Nasal cavity respiratory epithelium epithelial cell of viscerocranial mucosa (primary cell): ENCODE measurements around the gene FBXL12. TPM values are rescaled to one million over a fixed set of nuclear protein-coding genes. Genes with fewer than 3 reads are reported as not detected.

Source experiments
- total RNA-seq: library from RNA; depleted of rRNA; stranded (reverse); fragments of >200 nt; gene quantifications from 2 replicates; pipeline ENCODE4 v1.2.3, GENCODE V29; 2014

The FBXL12 gene, protein sequence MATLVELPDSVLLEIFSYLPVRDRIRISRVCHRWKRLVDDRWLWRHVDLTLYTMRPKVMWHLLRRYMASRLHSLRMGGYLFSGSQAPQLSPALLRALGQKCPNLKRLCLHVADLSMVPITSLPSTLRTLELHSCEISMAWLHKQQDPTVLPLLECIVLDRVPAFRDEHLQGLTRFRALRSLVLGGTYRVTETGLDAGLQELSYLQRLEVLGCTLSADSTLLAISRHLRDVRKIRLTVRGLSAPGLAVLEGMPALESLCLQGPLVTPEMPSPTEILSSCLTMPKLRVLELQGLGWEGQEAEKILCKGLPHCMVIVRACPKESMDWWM
- 9.6 and 13.7 TPM in 2 replicates for total RNA-seq

DNA sequence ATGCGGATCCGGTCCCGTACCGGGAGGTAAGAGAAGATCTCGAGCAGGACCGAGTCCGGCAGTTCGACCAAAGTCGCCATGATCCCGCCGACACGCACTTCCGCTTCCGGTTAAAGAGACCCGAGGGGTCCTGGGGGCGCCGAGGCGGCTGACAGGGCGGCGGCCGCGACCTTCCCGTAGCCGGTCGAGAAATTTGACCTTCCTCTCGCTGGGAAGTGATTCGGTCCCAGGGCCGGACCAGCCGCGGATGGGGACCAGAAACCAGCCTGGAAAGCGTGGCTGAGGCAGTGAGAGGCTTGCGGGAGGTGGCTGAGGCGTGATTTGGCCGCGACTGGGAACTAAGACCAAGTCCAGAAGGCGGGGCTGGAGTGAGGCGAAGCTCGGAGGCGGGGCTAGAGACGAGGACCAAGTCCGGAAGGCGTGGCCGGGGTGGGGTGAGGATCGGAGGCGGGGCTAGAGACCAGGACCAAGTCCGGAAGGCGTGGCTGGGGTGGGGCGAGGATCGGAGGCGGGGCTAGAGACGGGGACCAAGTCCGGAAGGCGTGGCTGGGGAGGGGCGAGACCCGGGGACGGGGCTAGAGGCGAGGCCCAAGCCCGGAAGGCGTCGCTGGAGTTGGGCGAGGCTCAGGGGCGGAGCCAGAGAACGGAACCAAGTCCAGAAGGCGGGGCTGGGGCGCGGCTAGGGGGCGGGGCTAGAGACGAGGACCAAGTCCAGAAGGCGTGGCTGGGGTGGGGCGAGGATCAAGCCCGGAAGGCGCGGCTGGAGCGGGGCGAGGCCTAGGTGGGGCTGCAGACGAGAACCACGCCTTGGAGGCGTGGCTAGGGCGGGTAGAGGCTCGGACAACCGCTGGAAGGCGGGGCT is at the start of gene FBXL12:
Gene FBXL12, minus strand, starts transcription at position 346 of the 862 bp plus-strand sequence. Its CDS starts 266 bp downstream, at position 80.

DNA sequence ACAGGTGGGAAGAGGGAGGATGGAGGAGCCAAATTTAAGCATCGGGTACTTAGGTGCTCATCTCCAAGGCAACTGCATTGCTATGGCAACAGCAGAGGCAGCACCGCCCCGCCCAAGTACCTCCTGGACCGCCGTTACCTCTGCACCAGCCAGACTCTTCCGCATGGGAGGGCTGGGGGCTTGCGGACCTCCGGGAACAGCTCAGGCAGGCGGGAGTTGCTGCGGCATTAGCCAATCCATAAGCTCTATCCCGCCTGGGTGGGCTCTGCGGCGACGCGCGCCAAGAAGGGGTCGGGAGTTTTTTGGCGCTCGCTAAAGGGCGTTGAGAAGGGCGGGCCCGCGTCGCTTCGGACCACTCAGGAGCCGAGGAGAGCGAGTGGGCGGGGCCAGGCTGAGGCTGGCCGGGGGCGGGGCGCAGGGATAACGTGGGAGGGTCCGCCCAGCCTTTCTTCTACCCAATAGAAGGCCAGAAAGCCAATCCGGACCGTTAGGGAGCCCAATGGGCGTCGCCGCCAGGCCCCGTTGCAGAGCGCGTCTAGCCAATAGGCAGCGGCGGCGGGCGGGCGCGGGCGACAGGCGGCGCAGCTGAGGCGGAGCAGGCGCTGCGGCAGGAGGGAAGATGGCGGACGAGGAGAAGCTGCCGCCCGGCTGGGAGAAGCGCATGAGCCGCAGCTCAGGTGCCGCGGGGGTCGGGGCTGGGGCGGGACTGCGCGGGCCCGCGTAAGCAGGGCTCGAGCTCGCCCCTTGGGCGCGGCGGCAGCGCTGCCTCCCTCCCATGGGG is 16.0 kb upstream of the FBXL12 start, which contains the start of gene PIN1:
Gene PIN1, plus strand, starts transcription at position 593 of the 781 bp plus-strand sequence. Its CDS starts 27 bp downstream, at position 620.

DNA sequence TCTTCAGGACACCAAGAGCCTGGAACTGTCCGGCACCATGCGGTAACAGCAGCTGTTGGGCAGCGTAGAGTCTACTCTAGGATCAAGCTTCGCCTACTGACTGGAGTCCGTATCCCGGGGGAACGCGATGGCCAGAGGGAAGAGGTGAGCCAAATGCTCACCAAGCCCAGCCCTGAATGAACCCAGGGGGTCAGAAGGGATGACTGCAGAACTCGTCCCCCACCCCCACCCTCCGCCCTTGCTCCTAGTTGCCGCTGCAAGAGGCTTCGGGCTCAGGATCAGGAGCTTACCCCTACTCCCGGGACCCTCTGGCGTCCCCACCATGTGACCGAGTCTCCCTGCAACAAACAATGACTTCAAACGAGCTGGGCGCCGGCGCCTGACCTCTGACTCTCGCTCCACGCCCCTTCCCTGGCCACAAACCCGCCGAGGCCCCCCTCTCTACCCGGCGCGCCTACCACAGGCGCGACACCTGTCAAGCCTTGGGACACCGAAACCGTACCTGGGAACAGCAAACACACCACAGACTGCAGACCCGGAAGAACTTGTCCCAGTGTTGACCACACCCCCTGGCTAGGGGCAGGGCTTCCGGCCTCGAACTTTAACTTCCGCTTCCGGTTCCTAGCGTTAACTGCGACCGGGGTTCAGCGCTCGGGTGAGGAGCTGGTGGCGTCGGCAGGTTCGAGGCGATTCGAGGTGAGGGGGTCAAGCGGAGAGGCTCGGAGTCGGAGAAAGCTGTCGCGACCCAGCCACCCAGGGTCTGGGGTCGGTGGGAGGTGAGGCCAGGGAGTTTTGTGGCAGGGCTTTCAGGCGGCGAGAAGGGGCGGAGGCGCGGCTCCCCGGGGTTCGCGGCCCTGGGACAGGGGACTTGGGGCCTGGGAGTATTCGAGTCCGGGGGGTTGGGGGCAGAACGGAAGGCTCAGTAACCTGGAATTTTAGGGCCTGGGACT is 8.7 kb upstream of the FBXL12 start, which contains the start of gene UBL5:
Gene UBL5, plus strand, starts transcription at position 630 of the 950 bp plus-strand sequence. CDS start 420 bp downstream, outside the sequence.

DNA sequence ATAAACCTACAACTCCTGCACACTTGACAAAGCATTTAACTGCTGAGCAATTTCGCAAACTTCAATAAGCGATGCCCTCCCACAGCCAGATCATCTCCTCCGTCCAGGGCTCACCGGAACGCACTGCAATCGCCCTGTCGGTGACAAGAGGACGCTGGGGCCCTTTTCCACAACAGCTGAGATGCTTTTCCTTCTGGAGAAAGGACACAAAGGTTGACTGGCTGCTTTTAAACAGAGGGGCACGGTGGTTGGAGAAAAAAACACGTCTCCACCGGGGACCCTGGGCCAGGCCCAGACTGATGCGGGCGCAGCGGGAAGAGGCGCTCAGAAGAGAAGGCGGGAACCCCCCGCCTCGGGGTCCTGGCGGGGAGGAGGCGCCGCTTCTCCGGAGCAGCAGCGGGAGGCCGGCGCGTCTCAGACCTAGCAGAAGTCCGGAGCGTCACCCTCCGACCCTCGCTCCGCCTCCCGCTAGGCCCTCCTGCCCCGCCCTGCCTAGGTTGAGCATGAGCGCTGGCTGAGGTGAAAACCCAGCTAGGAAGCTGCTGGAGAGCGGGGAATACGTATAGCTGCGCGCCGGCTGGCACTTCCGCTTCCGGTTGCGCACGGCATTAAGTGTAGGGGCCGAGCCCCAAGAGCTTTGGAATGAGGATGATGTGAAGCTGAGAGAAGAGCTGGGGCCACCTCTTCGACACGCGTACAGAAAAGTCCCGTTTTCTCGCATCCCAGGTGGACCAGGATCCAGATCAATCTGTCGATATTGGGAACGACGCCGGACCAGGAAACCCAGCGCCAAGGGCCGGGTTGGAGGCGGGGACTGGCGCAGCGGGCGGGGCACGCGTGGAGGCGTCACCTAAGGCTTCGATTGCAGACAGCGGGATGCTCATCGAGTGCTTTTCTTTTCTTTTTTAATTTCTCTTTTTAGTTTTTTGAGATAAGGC is 50.4 kb downstream of the FBXL12 start, which contains the start of gene ZNF846:
Gene ZNF846, minus strand, starts transcription at position 564 of the 938 bp plus-strand sequence. CDS start 3,788 bp downstream, outside the sequence.

Other genes with a start within 250 kb of the FBXL12 start
- 80.0 and 125 TPM in 2 replicates for gene ZNF121, start 234.6 kb downstream of the FBXL12 start, total RNA-seq
- gene ZNF561, start 197.8 kb downstream of the FBXL12 start, total RNA-seq: 121 and 134 TPM in 2 replicates
- gene ZNF562, start 144.0 kb downstream of the FBXL12 start, total RNA-seq: 66.0 and 82.0 TPM in 2 replicates
- 6.8 and 14.2 TPM in 2 replicates for gene ZNF846, start 50.3 kb downstream of the FBXL12 start, total RNA-seq
- gene UBL5, start 8.8 kb upstream of the FBXL12 start, total RNA-seq: 112 and 255 TPM in 2 replicates
- gene PIN1, start 16.2 kb upstream of the FBXL12 start, total RNA-seq: 48.5 and 54.6 TPM in 2 replicates
- gene OLFM2, start 117.4 kb upstream of the FBXL12 start, total RNA-seq: 1.7 and 20.1 TPM in 2 replicates
- gene COL5A3, start 191.4 kb upstream of the FBXL12 start, total RNA-seq: under 0.01 and 0.64 TPM in 2 replicates
- gene RDH8, start 194.4 kb upstream of the FBXL12 start, total RNA-seq: not detected in 2 replicates